Osteocyte (in vitro differentiated cells): ENCODE data around the gene CTCFL. TPM values are rescaled to one million over a fixed set of nuclear protein-coding genes. Genes with fewer than 3 reads are reported as not detected.

Source experiments
- DNase-seq: peaks from one replicate; pipeline ENCODE4 v3.0.0; 2021; ENCODE audit warnings: mixed read lengths; ENCODE audit not compliant: unreplicated experiment; ENCODE audit errors: extremely low spot score
- H3K27ac Mint-ChIP-seq: one replicate; pipeline ENCODE4 v1.8.0; 2021; ENCODE audit warnings: mild to moderate bottlenecking, mixed read lengths; ENCODE audit not compliant: unreplicated experiment
- H3K27me3 Mint-ChIP-seq: one replicate; pipeline ENCODE4 v1.8.0; 2021; ENCODE audit warnings: mixed read lengths; ENCODE audit not compliant: unreplicated experiment
- H3K36me3 Mint-ChIP-seq: one replicate; pipeline ENCODE4 v1.8.0; 2021; ENCODE audit warnings: mixed read lengths; ENCODE audit not compliant: unreplicated experiment
- H3K4me1 Mint-ChIP-seq: one replicate; pipeline ENCODE4 v1.8.0; 2021; ENCODE audit warnings: mixed read lengths; ENCODE audit not compliant: unreplicated experiment
- H3K4me3 Mint-ChIP-seq: one replicate; pipeline ENCODE4 v1.8.0; 2021; ENCODE audit warnings: mild to moderate bottlenecking, moderate library complexity, mixed read lengths; ENCODE audit not compliant: unreplicated experiment
- H3K9me3 Mint-ChIP-seq: one replicate; pipeline ENCODE4 v1.8.0; 2021; ENCODE audit warnings: mixed read lengths; ENCODE audit not compliant: unreplicated experiment
- total RNA-seq: library from RNA; stranded (reverse); gene quantifications from 2 replicates; pipeline ENCODE4 v1.2.1, GENCODE V29; 2021
- TF ChIP-seq, protein P1 (sequence below): fragments of 200-600 bp; sonication (generic); IDR thresholded peaks from 2 replicates; pipeline ENCODE4 v1.5.0; 2021; ENCODE audit warnings: antibody characterized with exemption, mild to moderate bottlenecking, moderate library complexity

Gene CTCFL
- total RNA-seq, 1 donor from 2014 or later: not detected

GRCh38 chr20:57462781-57463180, 62.2 kb downstream of the CTCFL start:
- Mint-ChIP-seq H3K27me3 (peaks cover 6% of the 10 kb centered on the region), H3K4me3 (no peak overlapping the region), H3K27ac (no peak overlapping the region), H3K4me1 (peaks cover 3% of the 10 kb centered on the region), H3K36me3 (no peaks in the 10 kb centered on the region), H3K9me3 (no peaks in the 10 kb centered on the region)
- TF ChIP-seq, protein P1, sequence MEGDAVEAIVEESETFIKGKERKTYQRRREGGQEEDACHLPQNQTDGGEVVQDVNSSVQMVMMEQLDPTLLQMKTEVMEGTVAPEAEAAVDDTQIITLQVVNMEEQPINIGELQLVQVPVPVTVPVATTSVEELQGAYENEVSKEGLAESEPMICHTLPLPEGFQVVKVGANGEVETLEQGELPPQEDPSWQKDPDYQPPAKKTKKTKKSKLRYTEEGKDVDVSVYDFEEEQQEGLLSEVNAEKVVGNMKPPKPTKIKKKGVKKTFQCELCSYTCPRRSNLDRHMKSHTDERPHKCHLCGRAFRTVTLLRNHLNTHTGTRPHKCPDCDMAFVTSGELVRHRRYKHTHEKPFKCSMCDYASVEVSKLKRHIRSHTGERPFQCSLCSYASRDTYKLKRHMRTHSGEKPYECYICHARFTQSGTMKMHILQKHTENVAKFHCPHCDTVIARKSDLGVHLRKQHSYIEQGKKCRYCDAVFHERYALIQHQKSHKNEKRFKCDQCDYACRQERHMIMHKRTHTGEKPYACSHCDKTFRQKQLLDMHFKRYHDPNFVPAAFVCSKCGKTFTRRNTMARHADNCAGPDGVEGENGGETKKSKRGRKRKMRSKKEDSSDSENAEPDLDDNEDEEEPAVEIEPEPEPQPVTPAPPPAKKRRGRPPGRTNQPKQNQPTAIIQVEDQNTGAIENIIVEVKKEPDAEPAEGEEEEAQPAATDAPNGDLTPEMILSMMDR: no peak
- DNase-seq: no peak

DNA sequence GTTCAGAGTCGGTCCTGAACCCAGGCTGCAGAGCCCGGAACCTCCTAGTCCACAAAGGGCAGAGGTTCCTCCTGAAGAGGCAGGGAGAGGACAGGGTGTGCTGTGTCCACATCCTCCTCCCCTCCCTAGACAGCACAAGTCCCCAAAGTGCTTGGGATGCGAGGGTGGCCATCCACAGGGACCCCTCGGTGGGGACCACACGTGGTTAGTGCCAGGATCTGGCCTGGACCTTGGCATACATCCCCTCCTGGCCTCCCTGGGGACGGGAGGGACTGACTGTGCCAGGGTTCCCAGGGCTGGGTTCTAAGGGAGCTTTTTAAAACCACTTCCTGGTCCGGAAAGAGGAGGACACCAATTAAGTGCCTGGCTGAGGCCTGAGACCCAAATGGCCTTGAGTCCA, 63.2 kb downstream of the CTCFL start:
- Mint-ChIP-seq H3K4me1 (peaks cover 2% of the 10 kb centered on the region), H3K27ac (no peak overlapping the region), H3K9me3 (no peaks in the 10 kb centered on the region), H3K4me3 (no peak overlapping the region), H3K27me3 (peaks cover 6% of the 10 kb centered on the region), H3K36me3 (no peaks in the 10 kb centered on the region)
- DNase-seq: no peak
- TF ChIP-seq, protein P1: no peak

DNA sequence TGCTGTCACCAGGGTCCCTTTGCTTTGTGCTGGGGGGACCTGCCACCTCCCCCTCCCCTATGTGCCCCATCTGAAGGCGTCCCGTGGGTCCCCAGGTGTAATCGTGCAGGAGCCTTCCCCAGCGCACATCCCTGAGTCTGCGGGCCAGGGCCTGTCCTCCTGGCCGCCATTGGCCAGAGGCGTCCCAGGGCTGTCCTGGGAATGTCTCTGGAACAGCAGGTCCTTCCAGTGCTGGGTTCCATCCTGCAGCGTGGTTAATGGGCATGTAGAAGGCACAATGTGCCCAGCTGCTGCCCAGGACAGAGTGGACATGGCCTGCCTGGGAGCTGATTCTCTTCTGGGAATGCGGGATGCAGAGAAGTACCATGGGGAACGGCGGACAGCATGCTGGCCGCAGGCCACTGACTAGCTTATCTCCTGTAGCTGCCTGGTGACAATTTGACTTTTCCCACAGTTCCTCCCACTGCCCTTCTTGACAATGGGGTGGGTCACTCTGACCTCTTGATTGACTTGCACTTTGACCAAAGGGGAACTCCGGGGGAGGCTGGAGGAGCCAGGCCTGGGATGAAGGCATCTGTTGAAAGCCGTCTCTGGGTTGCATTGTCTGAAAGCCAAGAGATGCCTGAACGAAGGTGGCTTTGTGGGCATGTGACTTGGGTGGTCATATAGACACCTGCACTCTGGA, 64.0 kb downstream of the CTCFL start:
- H3K36me3 Mint-ChIP-seq: no peaks in the 10 kb centered on the region
- H3K4me1 Mint-ChIP-seq: peaks cover 2% of the 10 kb centered on the region
- no peak overlapping the region for H3K27ac Mint-ChIP-seq
- no peak overlapping the region for H3K4me3 Mint-ChIP-seq
- H3K9me3 Mint-ChIP-seq: no peaks in the 10 kb centered on the region
- H3K27me3 Mint-ChIP-seq: peaks cover 9% of the 10 kb centered on the region
- TF ChIP-seq, protein P1: no peak
- DNase-seq: no peak

DNA sequence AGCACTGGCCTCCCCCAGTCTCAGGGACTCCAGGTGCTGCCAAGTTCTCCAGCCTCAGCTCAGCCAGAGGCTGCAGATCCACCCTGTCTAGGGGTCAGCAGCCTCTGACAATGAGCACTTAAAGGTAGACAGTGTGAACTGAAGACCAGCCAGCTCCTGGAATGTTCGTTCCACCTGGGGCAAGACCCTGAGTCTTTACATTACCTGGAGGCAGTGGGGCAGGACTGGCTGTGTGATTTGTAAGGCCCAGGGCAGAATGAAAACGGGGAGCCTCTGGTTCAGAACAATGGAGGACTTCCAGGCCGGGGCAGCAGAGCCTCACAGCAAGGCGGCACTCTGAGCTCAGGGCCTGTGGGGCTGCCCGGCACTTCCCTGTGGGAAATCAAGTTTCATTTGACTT, 65.0 kb downstream of the CTCFL start:
- DNase-seq: no peak
- Mint-ChIP-seq H3K36me3 (no peaks in the 10 kb centered on the region), H3K4me3 (no peak overlapping the region), H3K27ac (no peak overlapping the region), H3K27me3 (peaks cover 9% of the 10 kb centered on the region), H3K4me1 (peaks cover 2% of the 10 kb centered on the region), H3K9me3 (no peaks in the 10 kb centered on the region)
- TF ChIP-seq, protein P1: no peak

- Mint-ChIP-seq H3K4me3 (no peak overlapping the region), H3K27ac (no peak overlapping the region), H3K27me3 (peaks cover 12% of the 10 kb centered on the region), H3K4me1 (peaks cover 2% of the 10 kb centered on the region), H3K36me3 (no peaks in the 10 kb centered on the region), H3K9me3 (no peaks in the 10 kb centered on the region)
- no peak for DNase-seq
- TF ChIP-seq, protein P1: no peak
These were observed 65.7 kb downstream of the CTCFL start for GRCh38 chr20:57459278-57459677.
